ENCODE data around the gene SNTG2. TPM values are rescaled to one million over a fixed set of nuclear protein-coding genes. Genes with fewer than 3 reads are reported as not detected.

SNTG2 gene
- total RNA-seq, 2 donors from 2014 or later = 2.0 to 5.0 TPM

DNA sequence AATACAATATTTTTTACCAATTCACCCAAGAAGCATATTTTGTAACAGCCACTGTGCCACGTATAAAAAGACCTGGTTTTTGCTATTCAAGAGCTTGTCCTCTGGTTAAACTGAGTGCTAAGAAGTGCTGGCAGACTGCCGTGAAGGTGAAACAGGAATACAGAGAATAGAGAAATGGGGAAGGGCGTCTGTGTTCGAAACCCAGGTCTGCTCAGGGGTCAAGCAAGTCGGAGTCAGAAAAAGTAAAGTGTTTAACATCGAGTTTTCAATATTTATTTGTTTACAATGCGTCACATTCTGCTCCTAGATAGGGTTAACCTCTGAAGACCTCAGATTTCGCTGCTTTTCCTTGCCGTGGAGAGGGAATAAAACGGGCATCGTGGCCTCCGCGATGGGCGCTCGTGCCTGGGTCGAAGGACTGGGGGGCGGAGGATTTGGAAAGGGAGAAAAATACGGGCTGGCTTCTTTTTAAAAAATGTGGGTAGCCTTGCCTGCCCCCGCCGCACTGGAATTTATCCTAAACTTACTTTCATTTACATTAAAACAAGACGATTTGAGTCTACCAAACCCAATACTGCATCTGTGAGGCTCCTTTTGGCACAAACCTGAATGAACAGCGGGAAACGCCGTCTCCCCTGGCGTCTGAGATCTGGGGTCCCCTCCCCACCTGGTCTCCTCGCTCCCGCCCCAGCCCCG is 1.1 kb upstream of the SNTG2 start:
- Histone ChIP-seq H3K4me1 (replicated peaks) (no peaks in the 10 kb centered on the region), H3K27ac (peak overlapping the region in 1 of 2 donors; percentile 57), H3K4me3 (peak overlapping the region; percentile 41 to 71), H3K9me3 (no peaks in the 10 kb centered on the region), H3K27me3 (replicated peaks; ENCODE audit: insufficient read depth) (no peaks in the 10 kb centered on the region), H3K36me3 (no peaks in the 10 kb centered on the region)
- intact Hi-C loops (cut with DNase I) = loop anchor here (5.0 kb wide), 1 partner anchor 598 kb away; no protein-coding TSS in a partner anchor
- DNase-seq (ENCODE audit: low spot score) = no peak
- WGBS = 10% methylated on average over 28 of the region's 28 CpGs
- TF ChIP-seq POLR2AphosphoS5 (IDR thresholded peaks at IDR 0.05) (no peak), POLR2A (IDR thresholded peaks at IDR 0.05) (no peak)
- TF ChIP-seq, protein P1, sequence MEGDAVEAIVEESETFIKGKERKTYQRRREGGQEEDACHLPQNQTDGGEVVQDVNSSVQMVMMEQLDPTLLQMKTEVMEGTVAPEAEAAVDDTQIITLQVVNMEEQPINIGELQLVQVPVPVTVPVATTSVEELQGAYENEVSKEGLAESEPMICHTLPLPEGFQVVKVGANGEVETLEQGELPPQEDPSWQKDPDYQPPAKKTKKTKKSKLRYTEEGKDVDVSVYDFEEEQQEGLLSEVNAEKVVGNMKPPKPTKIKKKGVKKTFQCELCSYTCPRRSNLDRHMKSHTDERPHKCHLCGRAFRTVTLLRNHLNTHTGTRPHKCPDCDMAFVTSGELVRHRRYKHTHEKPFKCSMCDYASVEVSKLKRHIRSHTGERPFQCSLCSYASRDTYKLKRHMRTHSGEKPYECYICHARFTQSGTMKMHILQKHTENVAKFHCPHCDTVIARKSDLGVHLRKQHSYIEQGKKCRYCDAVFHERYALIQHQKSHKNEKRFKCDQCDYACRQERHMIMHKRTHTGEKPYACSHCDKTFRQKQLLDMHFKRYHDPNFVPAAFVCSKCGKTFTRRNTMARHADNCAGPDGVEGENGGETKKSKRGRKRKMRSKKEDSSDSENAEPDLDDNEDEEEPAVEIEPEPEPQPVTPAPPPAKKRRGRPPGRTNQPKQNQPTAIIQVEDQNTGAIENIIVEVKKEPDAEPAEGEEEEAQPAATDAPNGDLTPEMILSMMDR (IDR thresholded peaks at IDR 0.05) = no peak

DNA sequence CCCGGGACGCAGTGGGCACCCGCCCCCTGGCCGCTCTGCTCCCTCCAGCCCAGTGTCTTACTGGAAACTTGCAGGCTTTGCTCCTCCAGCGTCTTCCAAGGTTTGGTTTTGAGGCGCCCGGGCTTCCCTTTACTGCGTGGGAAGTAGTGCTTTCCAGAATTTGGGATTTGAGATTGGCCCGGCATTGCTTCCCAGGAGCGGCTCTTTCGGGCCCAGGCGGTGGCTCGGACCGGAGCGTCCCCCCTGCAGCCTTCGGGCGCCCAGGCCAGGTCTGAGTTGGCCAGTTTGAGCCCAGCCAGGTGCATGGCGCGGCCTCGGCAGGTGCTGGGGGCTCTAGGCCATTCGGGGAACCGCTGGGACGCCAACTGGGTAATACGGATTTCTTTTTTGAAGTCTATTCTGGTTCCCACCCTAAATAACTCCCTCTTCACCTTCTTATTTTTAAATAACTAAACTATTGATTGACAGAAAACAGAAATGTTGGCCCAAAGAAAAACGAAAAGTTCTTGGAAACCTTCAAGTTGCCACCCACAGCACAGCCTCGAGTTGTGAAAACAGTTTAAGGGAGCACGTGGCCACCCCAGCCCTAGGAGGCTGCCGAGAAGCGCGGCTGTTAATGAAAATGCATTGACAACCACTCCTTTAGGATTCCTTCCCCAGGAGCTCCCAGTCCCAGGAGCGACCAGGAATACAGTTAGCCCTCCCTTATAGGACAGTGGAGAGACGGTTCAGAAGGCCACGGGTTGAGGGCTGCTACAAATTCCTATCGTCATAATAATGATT is 766 bp downstream of the SNTG2 start:
- Histone ChIP-seq H3K36me3 (no peaks in the 10 kb centered on the region), H3K9me3 (no peaks in the 10 kb centered on the region), H3K4me1 (replicated peaks) (no peaks in the 10 kb centered on the region), H3K27me3 (replicated peaks; ENCODE audit: insufficient read depth) (no peaks in the 10 kb centered on the region), H3K27ac (peak overlapping the region in 1 of 2 donors; percentile 57), H3K4me3 (peak overlapping the region; percentile 41 to 71)
- no peak for DNase-seq (ENCODE audit: low spot score)
- TF ChIP-seq POLR2A (IDR thresholded peaks at IDR 0.05) = no peak
- no peak for TF ChIP-seq POLR2AphosphoS5 (IDR thresholded peaks at IDR 0.05)
- TF ChIP-seq, protein P1 (IDR thresholded peaks at IDR 0.05) = no peak
- WGBS = 25% methylated on average over 31 of the region's 34 CpGs
- intact Hi-C loops (cut with DNase I) = loop anchor here (5.0 kb wide), 1 partner anchor 596 kb away; no protein-coding TSS in a partner anchor

DNA sequence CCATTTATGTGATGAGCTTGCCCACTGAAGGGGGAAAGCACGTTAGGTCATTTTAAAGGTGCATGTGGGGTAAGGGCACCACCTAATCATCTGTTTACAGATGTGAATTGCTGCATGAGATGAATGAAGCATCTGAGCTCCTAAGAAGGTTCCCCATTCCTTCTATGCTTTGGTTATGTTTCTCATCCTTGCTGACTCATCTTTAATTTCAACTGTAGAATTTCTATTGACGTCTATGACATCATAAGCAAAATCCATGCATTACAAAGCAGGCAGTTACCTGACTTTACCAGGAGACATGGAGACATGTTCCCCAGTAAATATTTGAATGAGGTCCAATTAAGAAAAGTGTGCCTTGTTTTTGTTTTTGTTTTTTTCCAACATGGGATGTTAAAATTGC is 2.8 kb downstream of the SNTG2 start:
- intact Hi-C loops (cut with DNase I) = loop anchor here (5.0 kb wide), 1 partner anchor 594 kb away; no protein-coding TSS in a partner anchor
- no peak for DNase-seq (ENCODE audit: low spot score)
- H3K9me3 ChIP-seq = no peaks in the 10 kb centered on the region
- TF ChIP-seq POLR2AphosphoS5 (IDR thresholded peaks at IDR 0.05) (no peak), POLR2A (IDR thresholded peaks at IDR 0.05) (no peak)
- TF ChIP-seq, protein P1 (IDR thresholded peaks at IDR 0.05) = no peak
- no peaks in the 10 kb centered on the region for H3K4me1 ChIP-seq (replicated peaks)
- H3K36me3 ChIP-seq = no peaks in the 10 kb centered on the region
- no peaks in the 10 kb centered on the region for H3K27me3 ChIP-seq (replicated peaks; ENCODE audit: insufficient read depth)
- no peak overlapping the region for H3K4me3 ChIP-seq
- WGBS = 65% methylated on average over 2 of the region's 2 CpGs
- H3K27ac ChIP-seq = no peak overlapping the region

DNA sequence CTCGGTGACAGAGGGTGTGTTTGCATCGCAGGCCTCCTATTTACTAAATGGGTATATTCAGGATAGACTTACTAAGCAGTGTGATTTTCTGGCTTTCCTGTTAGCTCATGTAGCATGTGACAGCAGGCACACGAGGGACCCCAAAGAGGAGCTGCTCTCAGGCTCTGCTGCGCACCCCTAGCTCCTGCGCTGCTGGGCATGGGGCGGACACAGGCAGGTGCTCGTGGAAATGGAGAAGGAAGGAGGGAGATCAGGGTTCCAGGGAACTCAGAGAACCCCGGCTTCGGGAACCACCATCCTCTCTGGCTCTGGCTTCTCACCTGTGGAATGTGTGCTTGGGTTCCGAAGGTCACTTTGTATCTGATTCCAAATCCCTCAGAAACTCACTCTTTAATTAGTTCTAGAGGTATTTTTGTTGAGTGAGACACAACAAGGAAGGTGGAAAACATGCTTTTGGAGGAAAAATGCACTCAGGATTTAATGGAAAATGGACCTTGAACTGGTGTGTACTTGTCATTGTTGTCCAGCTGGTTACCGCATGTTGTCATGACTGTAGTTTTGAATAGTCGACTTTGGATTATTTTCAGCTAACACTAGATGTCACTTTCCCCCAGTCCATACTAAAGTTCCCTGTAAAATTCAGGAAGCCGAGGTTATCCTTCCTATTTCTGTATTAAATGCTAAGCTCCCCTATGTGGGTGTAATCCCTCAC is 3.5 kb downstream of the SNTG2 start:
- intact Hi-C loops (cut with DNase I) = loop anchor here (5.0 kb wide), 1 partner anchor 593 kb away; no protein-coding TSS in a partner anchor
- Histone ChIP-seq H3K27me3 (replicated peaks; ENCODE audit: insufficient read depth) (no peaks in the 10 kb centered on the region), H3K27ac (no peak overlapping the region), H3K36me3 (no peaks in the 10 kb centered on the region), H3K4me3 (no peak overlapping the region), H3K9me3 (no peaks in the 10 kb centered on the region), H3K4me1 (replicated peaks) (no peaks in the 10 kb centered on the region)
- DNase-seq (ENCODE audit: low spot score) = no peak
- 69% methylated on average over 13 of the region's 13 CpGs for WGBS
- TF ChIP-seq POLR2A (IDR thresholded peaks at IDR 0.05) = no peak
- TF ChIP-seq, protein P1 (IDR thresholded peaks at IDR 0.05) = peak in 1 of 4 experiments; percentile 38

All from prostate gland (tissue), 2 donors.